ENCODE data around the gene CCDC148.

The CCDC148 gene

DNA sequence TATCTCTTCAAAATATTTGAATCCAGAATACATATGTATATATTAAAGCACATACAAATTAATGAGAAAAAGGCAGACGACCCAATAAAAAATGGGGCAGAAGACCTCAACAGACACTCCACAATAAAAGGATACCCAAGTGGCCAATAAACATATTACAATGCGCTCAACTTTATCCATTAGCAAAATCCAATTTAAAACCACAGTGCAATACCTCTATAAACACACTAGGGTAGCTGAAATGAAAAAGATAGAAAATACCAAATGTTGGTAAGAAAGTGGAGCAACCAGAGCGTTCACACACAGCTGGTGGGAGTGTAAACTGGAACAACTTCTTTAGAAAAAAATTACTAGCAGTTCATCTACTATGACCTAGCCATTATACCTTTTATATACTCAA, 75.3 kb downstream of the CCDC148 start:
- no peak for TF ChIP-seq CTCF (IDR thresholded peaks at IDR 0.05; ENCODE audit: unreplicated experiment in 3 of 3)
- H3K36me3 Mint-ChIP-seq (ENCODE audit: low read depth) = peaks cover 6% of the 10 kb centered on the region
- no peaks in the 10 kb centered on the region for H3K4me1 Mint-ChIP-seq
- H3K27ac Mint-ChIP-seq = peak overlapping the region in 1 of 3 experiments; percentile 35
- H3K4me3 Mint-ChIP-seq = no peak overlapping the region
- H3K9me3 Mint-ChIP-seq = peaks cover 7% of the 10 kb centered on the region
- H3K27me3 Mint-ChIP-seq (ENCODE audit: low read depth) = no peaks in the 10 kb centered on the region

- peaks cover 6% of the 10 kb centered on the region for H3K36me3 Mint-ChIP-seq (ENCODE audit: low read depth)
- H3K4me3 Mint-ChIP-seq = no peak overlapping the region
- peak overlapping the region in 2 of 3 experiments; percentile 11 to 35 for H3K27ac Mint-ChIP-seq
- H3K27me3 Mint-ChIP-seq (ENCODE audit: low read depth) = no peaks in the 10 kb centered on the region
- H3K9me3 Mint-ChIP-seq = peaks cover 7% of the 10 kb centered on the region
- H3K4me1 Mint-ChIP-seq = no peaks in the 10 kb centered on the region
- no peak for TF ChIP-seq CTCF (IDR thresholded peaks at IDR 0.05; ENCODE audit: unreplicated experiment in 3 of 3)
Observed at GRCh38 chr2:158380746-158381145, 75.8 kb downstream of the CCDC148 start.

GRCh38 chr2:158378926-158379325, 77.6 kb downstream of the CCDC148 start:
- no peak overlapping the region for H3K27ac Mint-ChIP-seq
- H3K4me3 Mint-ChIP-seq = no peak overlapping the region
- H3K36me3 Mint-ChIP-seq (ENCODE audit: low read depth) = peaks cover 6% of the 10 kb centered on the region
- no peaks in the 10 kb centered on the region for H3K27me3 Mint-ChIP-seq (ENCODE audit: low read depth)
- peaks cover 7% of the 10 kb centered on the region for H3K9me3 Mint-ChIP-seq
- TF ChIP-seq CTCF (IDR thresholded peaks at IDR 0.05; ENCODE audit: unreplicated experiment in 3 of 3) = no peak
- no peaks in the 10 kb centered on the region for H3K4me1 Mint-ChIP-seq

DNA sequence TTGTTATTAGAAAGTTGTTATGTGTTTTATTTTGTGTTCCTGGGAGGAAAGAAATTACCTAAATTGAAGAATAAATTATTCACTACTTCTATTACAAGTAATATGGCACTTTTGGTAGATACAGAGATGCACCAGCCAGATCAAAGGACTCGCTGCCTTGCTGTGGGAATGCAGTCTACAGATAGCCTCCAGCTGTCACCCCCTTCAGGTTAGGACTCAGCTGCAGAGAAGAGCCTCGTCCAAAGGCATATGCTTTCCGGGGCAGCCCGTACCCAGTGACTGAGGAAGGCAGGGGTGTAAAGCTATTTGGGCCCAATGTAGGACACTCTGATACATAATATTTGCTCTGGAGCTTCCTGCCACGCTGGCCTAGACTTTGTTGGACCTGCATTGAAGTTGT, 90.2 kb downstream of the CCDC148 start:
- Mint-ChIP-seq H3K4me3 (no peak overlapping the region), H3K27me3 (ENCODE audit: low read depth) (no peaks in the 10 kb centered on the region), H3K36me3 (ENCODE audit: low read depth) (no peaks in the 10 kb centered on the region), H3K27ac (no peak overlapping the region), H3K4me1 (no peaks in the 10 kb centered on the region), H3K9me3 (peaks cover 39% of the 10 kb centered on the region)
- TF ChIP-seq CTCF (IDR thresholded peaks at IDR 0.05; ENCODE audit: unreplicated experiment in 3 of 3) = no peak

DNA sequence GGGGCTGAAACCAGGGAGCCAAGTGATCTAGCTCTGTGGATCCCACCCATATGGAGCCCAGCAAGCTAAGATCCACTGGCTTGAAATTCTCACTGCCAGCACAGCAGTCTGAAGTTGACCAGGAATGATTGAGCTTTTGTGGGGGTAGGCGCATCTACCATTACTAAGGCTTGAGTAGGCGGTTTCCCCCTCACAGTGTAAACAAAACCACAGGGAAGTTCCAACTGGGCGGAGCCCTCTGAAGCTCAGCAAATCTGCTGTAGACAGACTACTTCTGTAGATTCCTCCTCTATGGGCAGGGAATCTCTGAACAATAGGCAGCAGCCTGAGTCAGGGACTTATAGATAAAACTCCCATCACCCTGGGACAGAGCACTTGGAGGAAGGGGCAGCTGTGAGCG, 96.7 kb downstream of the CCDC148 start:
- Mint-ChIP-seq H3K4me1 (no peaks in the 10 kb centered on the region), H3K36me3 (ENCODE audit: low read depth) (no peaks in the 10 kb centered on the region), H3K27ac (no peak overlapping the region), H3K27me3 (ENCODE audit: low read depth) (no peaks in the 10 kb centered on the region), H3K9me3 (peaks cover 40% of the 10 kb centered on the region), H3K4me3 (no peak overlapping the region)
- TF ChIP-seq CTCF (IDR thresholded peaks at IDR 0.05; ENCODE audit: unreplicated experiment in 3 of 3) = no peak

GRCh38 chr2:158357699-158358098, 98.9 kb downstream of the CCDC148 start:
- H3K27me3 Mint-ChIP-seq (ENCODE audit: low read depth) = no peaks in the 10 kb centered on the region
- TF ChIP-seq CTCF (IDR thresholded peaks at IDR 0.05; ENCODE audit: unreplicated experiment in 3 of 3) = no peak
- no peaks in the 10 kb centered on the region for H3K36me3 Mint-ChIP-seq (ENCODE audit: low read depth)

More at GRCh38 chr2:158357699-158358098, 98.9 kb downstream of the CCDC148 start:
- Mint-ChIP-seq H3K27ac (no peak overlapping the region), H3K4me3 (no peak overlapping the region), H3K9me3 (peaks cover 24% of the 10 kb centered on the region), H3K4me1 (no peaks in the 10 kb centered on the region)

All from nephron (organoid).